Liver (tissue), 9 donors: Measurements from ENCODE around the gene NAAA. TPM values are rescaled to one million over a fixed set of nuclear protein-coding genes. Genes with fewer than 3 reads are reported as not detected.
"Not testable (repeated sequence)": the region's sequence is repeated elsewhere in the genome, so short reads cannot be mapped to it uniquely, and the experiment has no call there.

Experiments
- DNase-seq: peaks from one replicate; pipeline ENCODE4 v3.0.0-alpha.2; 2017; ENCODE audit warnings: low spot score
- H3K27ac ChIP-seq, 2 donors: one replicate each; pipeline ENCODE4 v1.7.0; 2013; ENCODE audit warnings: inconsistent platforms in 2 of 2, low read length in 2 of 2, control low read depth in 1 of 2, low read depth in 1 of 2, mild to moderate bottlenecking in 1 of 2
- H3K27me3 ChIP-seq, 4 donors: one replicate each; pipeline versions ENCODE4 v1.6.1 to v1.7.0; 2013; ENCODE audit warnings: low read length in 3 of 4, inconsistent platforms in 1 of 4, mild to moderate bottlenecking in 1 of 4, moderate library complexity in 1 of 4; ENCODE audit not compliant: control insufficient read depth in 4 of 4, insufficient read depth in 4 of 4
- H3K36me3 ChIP-seq, 4 donors: one replicate each; pipeline versions ENCODE4 v1.6.1 to v1.7.0; 2013; ENCODE audit warnings: low read length in 3 of 4, mild to moderate bottlenecking in 3 of 4, low read depth in 1 of 4, moderate library complexity in 1 of 4; ENCODE audit not compliant: control insufficient read depth in 4 of 4, insufficient read depth in 3 of 4
- H3K4me1 ChIP-seq, 4 donors: one replicate each; pipeline versions ENCODE4 v1.6.1 to v1.7.0; 2013; ENCODE audit warnings: low read length in 3 of 4, mild to moderate bottlenecking in 3 of 4, moderate library complexity in 1 of 4; ENCODE audit not compliant: control insufficient read depth in 4 of 4, insufficient read depth in 4 of 4
- H3K4me3 ChIP-seq, 3 donors: one replicate each; pipeline versions ENCODE4 v1.6.1 to v1.7.0; 2013; ENCODE audit warnings: low read length in 3 of 3, control low read depth in 1 of 3, low read depth in 1 of 3, mild to moderate bottlenecking in 1 of 3
- H3K9ac ChIP-seq, 2 donors: one replicate each; pipeline ENCODE4 v1.7.0; 2013; ENCODE audit warnings: low read length in 2 of 2, mild to moderate bottlenecking in 2 of 2, moderate library complexity in 2 of 2, control low read depth in 1 of 2, low read depth in 1 of 2
- H3K9me3 ChIP-seq, 4 donors: one replicate each; pipeline versions ENCODE4 v1.6.1 to v1.7.0; 2013; ENCODE audit warnings: low read length in 3 of 4; ENCODE audit not compliant: control insufficient read depth in 4 of 4
- CTCF ChIP-seq: fragments of 150-350 bp; IDR thresholded peaks from 2 replicates; pipeline ENCODE4 v1.5.1; 2017; ENCODE audit warnings: improper control_type of control experiment, low read depth, low read length; ENCODE audit not compliant: missing input control
- EGR1 ChIP-seq, 2 donors: IDR thresholded peaks; 2 replicates each; pipeline ENCODE4 v1.6.1; 2016 to 2018; ENCODE audit warnings: antibody characterized with exemption in 2 of 2, low read depth in 2 of 2
- FOXA1 ChIP-seq: IDR thresholded peaks from 2 replicates; pipeline ENCODE4 v1.6.1; 2016; ENCODE audit warnings: antibody characterized with exemption
- FOXA2 ChIP-seq: IDR thresholded peaks from 2 replicates; pipeline ENCODE4 v1.6.1; 2016; ENCODE audit warnings: antibody characterized with exemption
- HNF4A ChIP-seq, 2 donors: conservative IDR thresholded peaks; 2 replicates each; pipeline ENCODE4 v1.6.1; 2016; ENCODE audit warnings: antibody characterized with exemption in 2 of 2, mild to moderate bottlenecking in 2 of 2
- JUND ChIP-seq, 2 donors: IDR thresholded peaks; 2 replicates each; pipeline ENCODE4 v1.6.1; 2016; ENCODE audit warnings: antibody characterized with exemption in 2 of 2
- MAX ChIP-seq: IDR thresholded peaks from 2 replicates; pipeline ENCODE4 v1.6.1; 2016; ENCODE audit warnings: antibody characterized with exemption
- NR2F2 ChIP-seq: IDR thresholded peaks from 2 replicates; pipeline ENCODE4 v1.6.1; 2016; ENCODE audit warnings: antibody characterized with exemption
- RXRA ChIP-seq, 2 donors: IDR thresholded peaks; 2 replicates each; pipeline ENCODE4 v1.6.1; 2017 to 2018; ENCODE audit warnings: antibody characterized with exemption in 2 of 2, mild to moderate bottlenecking in 1 of 2
- SP1 ChIP-seq: IDR thresholded peaks from 2 replicates; pipeline ENCODE4 v1.6.1; 2018; ENCODE audit warnings: antibody characterized with exemption, mild to moderate bottlenecking
- TAF1 ChIP-seq: conservative IDR thresholded peaks from 2 replicates; pipeline ENCODE4 v1.6.1; 2016; ENCODE audit warnings: antibody characterized with exemption, mild to moderate bottlenecking
- YY1 ChIP-seq: IDR thresholded peaks from 2 replicates; pipeline ENCODE4 v1.6.1; 2016; ENCODE audit warnings: antibody characterized with exemption, mild to moderate bottlenecking
- WGBS: extraction: QIAGEN DNeasy Blood & Tissue Kit; methylation state at CpG from one replicate; pipeline ENCODE4 v1.1.7; 2013; 5-methylcytosine and 5-hydroxymethylcytosine counted together
- polyA plus RNA-seq, 2 donors: library from polyadenylated mRNA; stranded (reverse) in 1 of 2; unstranded in 1 of 2; fragments of 200-250 nt in 1 of 2; fragments of >200 nt in 1 of 2; fragmentation: Nextera tagmentation in 1 of 2; extraction: Ambion mirVana in 1 of 2; gene quantifications; one replicate each; pipeline versions ENCODE4 v1.2.1 to v1.2.3, GENCODE V29; 2013 to 2015
- total RNA-seq, 2 donors: library from RNA; depleted of rRNA; stranded (reverse); fragments of >200 nt; gene quantifications; one replicate each; pipeline ENCODE4 v1.2.3, GENCODE V29; 2014
- TF ChIP-seq, protein P1 (sequence below): IDR thresholded peaks from 2 replicates; pipeline ENCODE4 v1.6.1; 2016; ENCODE audit warnings: antibody characterized with exemption
- donor health status: healthy.
- donor health status: healthy.
- donor health status: healthy.
- donor health status: healthy.
- donor health status: healthy.

The NAAA gene
- total and polyA plus RNA-seq, 4 donors = 42.2 to 122 (median 57.2) TPM

DNA sequence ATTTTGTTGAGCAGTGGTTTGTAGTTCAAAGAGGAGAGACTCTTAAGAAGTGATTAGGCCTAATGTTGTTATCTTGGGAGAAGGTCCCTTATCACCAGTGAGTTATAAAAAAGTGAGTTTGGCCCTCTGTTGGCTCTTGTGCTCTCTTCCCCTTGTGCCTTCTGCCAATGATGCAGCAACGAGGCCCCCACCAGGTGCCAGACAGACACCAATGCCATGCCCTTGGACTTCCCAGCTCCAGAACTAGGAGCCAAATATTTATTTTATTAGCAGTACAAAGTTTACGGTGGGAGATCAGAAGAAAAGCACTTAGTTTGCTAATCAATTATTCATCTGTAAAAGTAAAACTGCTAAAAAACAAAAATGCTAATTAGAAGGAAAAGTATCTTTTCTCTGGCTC lies 22.7 kb upstream of the NAAA start:
- no peak overlapping the region for H3K4me3 ChIP-seq
- H3K36me3 ChIP-seq = peaks cover 9 to 72% (median 46%) of the 10 kb centered on the region in 4 donors
- peaks cover 0 to 10% (median 2%) of the 10 kb centered on the region in 4 donors for H3K4me1 ChIP-seq
- TF ChIP-seq CTCF (no peak), FOXA2 (no peak), SP1 (no peak), TAF1 (no peak), JUND (IDR thresholded peaks at IDR 0.05) (no peak), EGR1 (IDR thresholded peaks at IDR 0.05; ENCODE audit: low read depth in 2 of 2) (no peak), NR2F2 (no peak), HNF4A (conservative IDR thresholded peaks at IDR 0.05) (no peak), MAX (no peak), YY1 (no peak), RXRA (IDR thresholded peaks at IDR 0.05) (no peak), FOXA1 (no peak)
- TF ChIP-seq, protein P1, sequence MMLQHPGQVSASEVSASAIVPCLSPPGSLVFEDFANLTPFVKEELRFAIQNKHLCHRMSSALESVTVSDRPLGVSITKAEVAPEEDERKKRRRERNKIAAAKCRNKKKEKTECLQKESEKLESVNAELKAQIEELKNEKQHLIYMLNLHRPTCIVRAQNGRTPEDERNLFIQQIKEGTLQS = no peak
- H3K9me3 ChIP-seq = no peaks in the 10 kb centered on the region
- no peak overlapping the region for H3K9ac ChIP-seq
- 32% methylated on average over 2 of the region's 2 CpGs for WGBS
- DNase-seq = no peak
- H3K27me3 ChIP-seq = no peaks in the 10 kb centered on the region
- no peak overlapping the region for H3K27ac ChIP-seq

- not testable (repeated sequence) for H3K9me3 ChIP-seq, DNase-seq, H3K4me1 ChIP-seq, H3K27me3 ChIP-seq, H3K27ac ChIP-seq, H3K9ac ChIP-seq, H3K4me3 ChIP-seq
- peaks cover 16 to 74% (median 56%) of the 10 kb centered on the region in 4 donors for H3K36me3 ChIP-seq
- 93% methylated on average over 4 of the region's 4 CpGs for WGBS
These were observed 21.3 kb upstream of the NAAA start for GRCh38 chr4:75962072-75962471.

DNA sequence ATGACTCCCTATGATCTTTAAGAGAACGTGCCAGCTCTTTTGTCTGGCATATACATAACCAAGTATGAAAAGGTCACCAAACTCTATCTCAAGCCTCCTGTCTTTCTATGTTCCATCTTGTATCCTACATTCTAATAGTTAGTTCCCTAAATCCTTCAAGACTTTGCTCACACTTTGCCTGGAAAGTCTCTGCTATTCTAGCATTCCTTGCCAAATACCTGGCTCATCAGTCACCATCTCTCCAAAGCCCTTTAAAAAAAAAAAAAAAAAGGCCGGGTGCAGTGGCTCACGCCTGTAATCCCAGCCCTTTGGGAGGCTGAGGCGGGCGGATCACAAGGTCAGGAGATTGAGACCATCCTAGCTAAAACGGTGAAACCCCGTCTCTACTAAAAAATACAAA lies 17.7 kb upstream of the NAAA start:
- DNase-seq, H3K4me1 ChIP-seq, H3K9ac ChIP-seq, H3K4me3 ChIP-seq, H3K27ac ChIP-seq, H3K27me3 ChIP-seq, H3K9me3 ChIP-seq: not testable (repeated sequence)
- H3K36me3 ChIP-seq = peaks cover 16 to 74% (median 59%) of the 10 kb centered on the region in 4 donors
- WGBS = 98% methylated on average over 5 of the region's 7 CpGs

DNA sequence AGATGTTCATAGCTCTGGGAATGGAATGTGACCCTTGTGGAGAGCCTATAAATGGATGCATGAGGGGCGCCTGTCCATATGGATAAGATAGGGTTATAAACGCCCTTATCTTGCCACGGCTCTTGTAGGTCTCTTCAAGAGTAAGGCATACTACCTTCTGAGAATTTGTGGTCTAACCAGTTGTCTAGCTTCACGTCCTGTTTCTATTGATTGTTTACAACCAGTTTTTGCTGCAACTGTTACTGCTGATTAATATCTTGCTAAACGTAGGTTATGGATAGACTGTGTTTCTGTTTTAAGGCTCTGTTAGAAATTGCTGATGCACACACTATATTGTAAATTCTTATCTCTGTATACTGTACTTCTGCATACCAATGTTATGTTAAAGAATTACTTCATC lies 14.0 kb upstream of the NAAA start:
- H3K36me3 ChIP-seq = peaks cover 14 to 77% (median 60%) of the 10 kb centered on the region in 4 donors
- H3K9ac ChIP-seq, H3K9me3 ChIP-seq, H3K4me1 ChIP-seq, H3K4me3 ChIP-seq, H3K27me3 ChIP-seq, DNase-seq, H3K27ac ChIP-seq: not testable (repeated sequence)
- WGBS = 91% methylated on average over 5 of the region's 5 CpGs
